NCI-H524 treated with DMSO at 0.1 percent for 48 hours (cell line): ENCODE data around the gene KIF26B.
"Not testable (repeated sequence)": the region's sequence is repeated elsewhere in the genome, so short reads cannot be mapped to it uniquely, and the experiment has no call there.

Source experiments
- DNase-seq: peaks from one replicate; lab custom pipeline; 2025; lab: John Stamatoyannopoulos, UW

Gene KIF26B

GRCh38 chr1:245323765-245324164 lies 169.0 kb downstream of the KIF26B start:
- not testable (repeated sequence) for DNase-seq

DNA sequence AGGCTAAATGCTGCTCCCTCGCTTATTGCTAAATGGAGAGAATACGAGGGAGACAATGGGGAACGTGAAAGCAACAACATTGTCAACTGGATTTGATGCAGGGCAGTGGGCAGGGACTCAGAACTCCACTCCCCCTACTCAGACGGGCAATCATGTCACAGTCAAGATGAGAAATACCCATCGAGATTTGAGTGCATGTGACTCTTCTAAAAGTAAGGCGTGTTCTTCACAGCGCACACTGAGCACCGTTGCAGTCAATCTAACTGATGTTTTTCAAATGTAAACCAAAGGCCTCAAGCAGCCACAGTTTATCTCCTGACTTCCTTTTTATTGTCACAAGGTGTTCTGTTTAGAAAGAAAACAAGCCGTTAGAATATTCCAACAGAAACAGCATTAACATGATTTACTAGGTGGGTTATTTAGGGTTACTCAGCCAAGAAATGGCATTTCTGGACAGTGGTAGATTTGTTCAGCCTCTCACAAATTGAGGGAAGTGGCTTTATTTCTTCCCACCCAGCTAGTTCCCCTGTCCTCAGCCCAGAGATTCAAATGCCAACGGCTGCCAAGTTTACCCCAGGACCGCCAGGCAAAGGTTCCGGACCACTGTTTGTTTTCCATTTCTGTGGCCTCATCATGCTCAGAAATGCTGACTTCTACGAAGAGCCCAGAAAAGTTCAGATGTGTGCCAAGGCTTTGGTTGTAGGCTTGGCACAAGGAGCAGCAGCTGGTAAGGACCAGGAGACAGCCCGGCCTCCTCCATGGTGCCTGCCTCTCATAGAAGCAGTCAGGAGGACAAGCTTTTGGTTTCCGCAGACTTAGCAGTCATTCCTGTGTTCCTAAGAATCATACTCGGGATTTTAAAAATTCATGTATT lies 171.4 kb downstream of the KIF26B start:
- DNase-seq = no peak

DNA sequence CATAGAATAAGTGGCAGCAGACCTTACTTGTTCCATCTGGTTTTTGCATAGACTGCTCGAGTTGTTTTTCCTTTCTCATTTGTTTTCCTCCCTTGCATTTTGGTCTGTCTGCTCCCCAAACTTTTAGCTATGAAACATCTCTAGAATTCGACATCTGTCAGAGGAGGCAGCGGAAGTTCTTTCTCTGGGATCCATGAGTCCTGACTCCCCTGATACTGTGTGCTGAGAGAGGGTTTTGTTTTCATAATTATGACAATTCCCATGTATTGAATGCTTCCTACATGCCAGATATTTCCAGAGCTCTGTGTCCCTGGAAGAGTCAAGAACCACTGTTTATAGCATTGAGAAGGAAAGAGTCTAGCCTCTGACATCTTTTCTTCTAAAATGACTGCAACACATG lies 172.6 kb downstream of the KIF26B start:
- DNase-seq = no peak

- no peak for DNase-seq
Measured at GRCh38 chr1:245327842-245328241, 173.1 kb downstream of the KIF26B start.

- DNase-seq = no peak
Measured at GRCh38 chr1:245330951-245331350, 176.2 kb downstream of the KIF26B start.

- DNase-seq = no peak
Measured at GRCh38 chr1:245332085-245332484, 177.3 kb downstream of the KIF26B start.

- no peak for DNase-seq
Measured at GRCh38 chr1:245332513-245332912, 177.7 kb downstream of the KIF26B start.

GRCh38 chr1:245334235-245334634 lies 179.4 kb downstream of the KIF26B start:
- no peak for DNase-seq

- DNase-seq = no peak
Measured at GRCh38 chr1:245334827-245335490, 180.2 kb downstream of the KIF26B start.

GRCh38 chr1:245335684-245336083 lies 180.9 kb downstream of the KIF26B start:
- not testable (repeated sequence) for DNase-seq

- DNase-seq = no peak
Measured at GRCh38 chr1:245336149-245336983, 181.6 kb downstream of the KIF26B start.

DNA sequence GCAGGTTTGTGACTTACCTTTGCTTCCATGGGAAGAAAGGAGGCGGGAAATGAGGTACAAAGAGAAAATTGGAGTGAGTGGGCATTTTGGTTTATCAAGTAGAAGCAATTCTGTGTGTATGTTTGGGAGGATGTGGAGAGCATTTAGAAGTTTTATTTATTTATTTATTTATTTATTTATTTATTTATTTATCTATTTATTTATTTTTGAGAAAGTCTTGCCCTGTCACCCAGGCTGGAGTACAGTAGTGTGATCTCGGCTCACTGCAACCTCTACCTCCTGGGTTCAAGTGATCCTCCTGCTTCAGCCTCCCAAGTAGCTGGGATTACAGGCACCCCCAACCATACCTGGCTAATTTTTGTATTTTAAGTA lies 182.2 kb downstream of the KIF26B start:
- not testable (repeated sequence) for DNase-seq

- DNase-seq = no peak
Measured at GRCh38 chr1:245337829-245338484, 183.2 kb downstream of the KIF26B start.

GRCh38 chr1:245338485-245338877 lies 183.7 kb downstream of the KIF26B start:
- DNase-seq = no peak

GRCh38 chr1:245341743-245342142 lies 187.0 kb downstream of the KIF26B start:
- DNase-seq = no peak

- DNase-seq = no peak
Measured at GRCh38 chr1:245345191-245345884, 190.6 kb downstream of the KIF26B start.

DNA sequence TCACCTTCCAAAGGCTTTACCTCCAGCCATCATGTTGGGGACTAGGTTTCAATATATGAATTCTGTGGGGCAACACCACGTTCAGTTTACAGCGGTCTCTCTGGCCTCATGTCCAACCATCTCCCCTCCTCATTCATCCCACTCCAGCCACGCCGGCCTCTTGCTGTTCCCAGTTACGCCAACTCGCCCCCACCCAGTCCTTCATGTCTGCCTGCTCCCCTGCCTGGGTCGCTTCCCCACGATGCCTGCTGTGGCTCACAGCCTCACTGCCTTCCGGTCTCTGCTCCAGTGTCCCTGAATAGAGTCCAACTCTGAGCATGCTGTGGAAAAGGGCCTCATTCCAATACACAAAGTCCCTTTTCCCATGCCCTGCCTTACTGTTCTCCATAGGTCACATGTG lies 193.8 kb downstream of the KIF26B start:
- no peak for DNase-seq

DNA sequence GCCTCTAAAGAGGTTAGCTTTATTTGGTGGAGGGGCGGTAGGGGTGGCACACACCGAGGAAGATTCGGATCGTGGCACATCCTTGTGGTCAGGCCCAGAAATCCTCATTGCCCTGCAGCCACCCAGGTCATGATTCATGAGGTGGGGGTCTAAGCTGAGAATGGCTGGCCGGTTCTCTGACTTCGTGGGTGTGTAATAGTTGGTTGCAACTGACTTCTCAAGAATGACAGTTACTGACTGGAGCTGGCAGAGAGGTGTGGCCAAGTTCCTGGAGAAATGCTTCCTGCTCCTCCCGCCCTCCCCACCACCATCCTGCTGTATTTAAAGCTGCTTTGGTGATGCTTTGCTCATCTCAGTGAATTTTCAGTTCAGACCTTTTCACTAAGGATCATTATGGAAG lies 198.6 kb downstream of the KIF26B start:
- no peak for DNase-seq

DNA sequence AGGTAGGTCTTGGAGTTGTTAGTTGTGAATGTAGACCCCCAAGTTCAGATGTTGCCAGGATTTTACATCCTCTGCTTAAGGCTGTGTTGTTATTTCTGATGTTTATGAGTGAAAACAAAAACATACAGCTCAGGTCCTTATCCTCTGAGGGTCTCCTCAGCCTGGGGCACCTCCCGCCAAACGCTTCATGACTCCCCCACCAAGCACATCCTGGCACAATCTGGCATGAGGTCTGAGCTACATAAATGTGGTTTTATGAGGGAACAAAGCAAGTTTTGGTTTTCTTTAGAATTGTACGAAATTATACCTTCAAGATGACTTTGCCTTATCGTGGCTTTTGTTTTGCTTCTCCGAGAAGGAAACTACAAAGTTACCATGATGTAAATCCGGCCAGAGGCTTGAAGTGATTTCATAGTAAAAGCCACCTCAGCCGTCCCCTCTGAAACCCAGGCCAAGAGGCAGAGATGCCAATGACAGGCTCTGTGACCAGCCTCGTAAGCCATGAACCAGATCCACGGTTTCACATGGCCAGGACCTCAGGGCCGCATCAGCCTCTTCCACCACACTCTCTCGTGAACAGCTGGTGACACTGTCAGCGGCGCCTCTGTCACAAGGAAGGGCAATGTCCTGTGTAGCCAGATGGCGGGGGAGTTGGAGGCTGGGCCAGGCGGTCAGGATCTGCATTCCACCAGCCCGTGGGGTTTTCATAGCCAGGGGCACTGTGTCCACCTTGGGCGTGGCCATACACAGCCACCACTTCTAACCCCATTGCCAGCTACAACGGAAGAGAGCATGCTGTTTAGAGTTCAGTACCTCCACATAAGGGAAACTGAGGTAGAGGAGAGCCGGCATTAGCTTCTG lies 199.4 kb downstream of the KIF26B start:
- no peak for DNase-seq

DNA sequence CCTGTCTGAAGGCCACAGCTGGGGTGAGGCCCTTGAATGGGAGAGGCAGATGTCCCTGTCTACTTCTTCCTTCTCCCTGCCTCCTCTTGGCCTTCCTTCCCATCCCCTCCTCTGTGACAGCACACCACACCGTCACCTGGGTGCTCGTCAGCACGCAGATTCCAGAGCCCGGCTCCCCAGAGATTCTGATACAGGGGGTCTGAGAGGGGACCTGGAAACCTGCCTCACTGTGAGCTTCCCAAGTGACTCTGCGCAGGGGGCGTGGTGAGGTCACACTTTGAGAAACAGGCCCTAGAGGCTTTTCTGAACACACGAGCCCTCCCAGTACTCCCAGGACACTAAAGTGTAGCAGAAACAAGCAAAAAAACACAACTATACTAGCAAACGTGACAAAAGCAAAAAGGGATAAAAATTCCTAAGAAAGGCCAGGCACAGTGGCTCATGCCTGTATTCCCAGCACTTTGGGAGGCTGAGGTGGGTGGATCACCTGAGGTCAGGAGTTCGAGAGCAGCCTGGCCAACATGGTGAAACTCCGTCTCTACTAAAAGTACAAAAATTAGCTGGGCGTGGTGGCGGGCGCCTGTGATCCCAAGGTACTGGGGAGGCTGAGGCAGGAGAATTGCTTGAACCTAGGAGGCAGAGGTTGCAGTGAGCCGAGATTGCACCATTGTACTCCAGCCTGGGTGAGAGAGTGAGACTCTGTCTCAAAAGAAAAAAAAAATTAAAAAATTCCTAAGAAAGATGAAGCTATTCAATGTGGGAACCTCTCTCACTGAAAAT lies 201.3 kb downstream of the KIF26B start:
- not testable (repeated sequence) for DNase-seq
